ENCODE results near the gene ENPP1.

Gene ENPP1

GRCh38 chr6:131819572-131820124 is 11.8 kb downstream of the ENPP1 start:
- H3K9me2 ChIP-seq (ENCODE audit: low read depth, low read length): no peaks in the 10 kb centered on the region
- no peaks in the 10 kb centered on the region for H3F3A ChIP-seq (ENCODE audit: insufficient read depth, low read length)
- no peaks in the 10 kb centered on the region for H3K9me3 ChIP-seq (ENCODE audit: low read length)
- H3K36me3 ChIP-seq (ENCODE audit: insufficient read depth, low read length): no peaks in the 10 kb centered on the region
- H3K27ac ChIP-seq (ENCODE audit: low read depth, low read length, poor library complexity, severe bottlenecking): no peak overlapping the region
- H3K9ac ChIP-seq (ENCODE audit: low read length): no peak overlapping the region
- H3K4me1 ChIP-seq (ENCODE audit: insufficient read depth, low read length, severe bottlenecking): no peaks in the 10 kb centered on the region
- no peaks in the 10 kb centered on the region for H3K79me2 ChIP-seq (ENCODE audit: insufficient read depth, low read length)
- H3K4me2 ChIP-seq (ENCODE audit: low read length): no peak overlapping the region
- no peaks in the 10 kb centered on the region for H4K20me1 ChIP-seq (ENCODE audit: insufficient read depth, low read length)
- H3K27me3 ChIP-seq (ENCODE audit: insufficient read depth, low read length): no peaks in the 10 kb centered on the region
- no peak for TF ChIP-seq CTCF (IDR thresholded peaks at IDR 0.05; ENCODE audit: low read length)
- TF ChIP-seq EZH2 (IDR thresholded peaks at IDR 0.05; ENCODE audit: borderline replicate concordance, low read length): no peak
- no peak overlapping the region for H2AFZ ChIP-seq (ENCODE audit: low read length)
- H3K4me3 ChIP-seq (ENCODE audit: low read depth, low read length, poor library complexity, severe bottlenecking): no peak overlapping the region

GRCh38 chr6:131821010-131821807 is 13.4 kb downstream of the ENPP1 start:
- H3K79me2 ChIP-seq (ENCODE audit: insufficient read depth, low read length): no peaks in the 10 kb centered on the region
- TF ChIP-seq EZH2 (IDR thresholded peaks at IDR 0.05; ENCODE audit: borderline replicate concordance, low read length) (no peak), CTCF (IDR thresholded peaks at IDR 0.05; ENCODE audit: low read length) (no peak)
- no peaks in the 10 kb centered on the region for H4K20me1 ChIP-seq (ENCODE audit: insufficient read depth, low read length)
- no peak overlapping the region for H3K27ac ChIP-seq (ENCODE audit: low read depth, low read length, poor library complexity, severe bottlenecking)
- no peak overlapping the region for H2AFZ ChIP-seq (ENCODE audit: low read length)
- H3K4me3 ChIP-seq (ENCODE audit: low read depth, low read length, poor library complexity, severe bottlenecking): no peak overlapping the region
- no peaks in the 10 kb centered on the region for H3K4me1 ChIP-seq (ENCODE audit: insufficient read depth, low read length, severe bottlenecking)
- no peaks in the 10 kb centered on the region for H3K9me2 ChIP-seq (ENCODE audit: low read depth, low read length)
- no peaks in the 10 kb centered on the region for H3K27me3 ChIP-seq (ENCODE audit: insufficient read depth, low read length)
- no peaks in the 10 kb centered on the region for H3K9me3 ChIP-seq (ENCODE audit: low read length)
- no peak overlapping the region for H3K9ac ChIP-seq (ENCODE audit: low read length)
- H3K36me3 ChIP-seq (ENCODE audit: insufficient read depth, low read length): no peaks in the 10 kb centered on the region
- H3K4me2 ChIP-seq (ENCODE audit: low read length): no peak overlapping the region
- H3F3A ChIP-seq (ENCODE audit: insufficient read depth, low read length): no peaks in the 10 kb centered on the region

GRCh38 chr6:131822119-131822518 is 14.3 kb downstream of the ENPP1 start:
- TF ChIP-seq EZH2 (IDR thresholded peaks at IDR 0.05; ENCODE audit: borderline replicate concordance, low read length): no peak
- no peaks in the 10 kb centered on the region for H3K79me2 ChIP-seq (ENCODE audit: insufficient read depth, low read length)
- H3K9me2 ChIP-seq (ENCODE audit: low read depth, low read length): no peaks in the 10 kb centered on the region
- H2AFZ ChIP-seq (ENCODE audit: low read length): no peak overlapping the region
- H3K27me3 ChIP-seq (ENCODE audit: insufficient read depth, low read length): no peaks in the 10 kb centered on the region
- no peaks in the 10 kb centered on the region for H3K36me3 ChIP-seq (ENCODE audit: insufficient read depth, low read length)
- H4K20me1 ChIP-seq (ENCODE audit: insufficient read depth, low read length): no peaks in the 10 kb centered on the region
- H3K4me1 ChIP-seq (ENCODE audit: insufficient read depth, low read length, severe bottlenecking): no peaks in the 10 kb centered on the region
- H3K9ac ChIP-seq (ENCODE audit: low read length): no peak overlapping the region
- H3K4me3 ChIP-seq (ENCODE audit: low read depth, low read length, poor library complexity, severe bottlenecking): no peak overlapping the region
- no peak overlapping the region for H3K4me2 ChIP-seq (ENCODE audit: low read length)
- no peak overlapping the region for H3K27ac ChIP-seq (ENCODE audit: low read depth, low read length, poor library complexity, severe bottlenecking)
- H3F3A ChIP-seq (ENCODE audit: insufficient read depth, low read length): no peaks in the 10 kb centered on the region
- H3K9me3 ChIP-seq (ENCODE audit: low read length): no peaks in the 10 kb centered on the region

Measured in OCI-LY1 (cell line).